ENCODE data around the gene DBI.

Gene DBI

DNA sequence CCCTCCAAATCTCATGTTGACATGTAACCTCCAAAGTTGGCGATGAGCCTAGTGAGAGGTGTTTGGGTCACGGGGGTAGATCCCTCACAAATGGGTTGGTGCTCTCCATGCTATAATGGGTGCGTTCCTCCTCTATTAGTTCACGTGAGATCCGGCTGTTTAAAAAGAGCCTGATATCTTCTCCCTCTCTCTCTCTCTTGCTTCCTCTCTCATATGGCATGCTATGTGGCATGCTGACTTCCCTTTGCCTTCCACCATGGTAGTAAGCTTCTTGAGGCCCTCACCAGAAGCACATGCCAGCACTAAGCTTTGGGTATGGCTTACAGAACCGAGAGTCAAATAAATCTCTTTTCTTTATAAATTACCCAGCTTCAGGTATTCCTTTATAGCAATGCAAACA lies 39.3 kb upstream of the DBI start:
- Histone ChIP-seq H2AFZ (ENCODE audit: low read depth, low read length) (no peak overlapping the region), H3K36me3 (ENCODE audit: insufficient read depth, low read length) (no peaks in the 10 kb centered on the region), H3K9ac (ENCODE audit: low read depth, low read length) (no peak overlapping the region), H3K4me3 (ENCODE audit: low read depth in 1 of 2, low read length in 2 of 2) (no peak overlapping the region), H3K27ac (ENCODE audit: low read length) (no peak overlapping the region), H4K20me1 (ENCODE audit: insufficient read depth, low read length) (no peaks in the 10 kb centered on the region), H3K27me3 (ENCODE audit: insufficient read depth, low read length, poor library complexity) (no peaks in the 10 kb centered on the region), H3K4me2 (ENCODE audit: insufficient read depth, low read length) (no peak overlapping the region), H3K4me1 (ENCODE audit: insufficient read depth, low read length) (no peaks in the 10 kb centered on the region), H3K9me3 (ENCODE audit: insufficient read depth, low read length, severe bottlenecking) (no peaks in the 10 kb centered on the region), H3K79me2 (ENCODE audit: insufficient read depth, low read length) (no peaks in the 10 kb centered on the region)
- no peak for TF ChIP-seq EZH2 (IDR thresholded peaks at IDR 0.05; ENCODE audit: borderline replicate concordance, low read depth, low read length, severe bottlenecking)
- TF ChIP-seq, protein P1, sequence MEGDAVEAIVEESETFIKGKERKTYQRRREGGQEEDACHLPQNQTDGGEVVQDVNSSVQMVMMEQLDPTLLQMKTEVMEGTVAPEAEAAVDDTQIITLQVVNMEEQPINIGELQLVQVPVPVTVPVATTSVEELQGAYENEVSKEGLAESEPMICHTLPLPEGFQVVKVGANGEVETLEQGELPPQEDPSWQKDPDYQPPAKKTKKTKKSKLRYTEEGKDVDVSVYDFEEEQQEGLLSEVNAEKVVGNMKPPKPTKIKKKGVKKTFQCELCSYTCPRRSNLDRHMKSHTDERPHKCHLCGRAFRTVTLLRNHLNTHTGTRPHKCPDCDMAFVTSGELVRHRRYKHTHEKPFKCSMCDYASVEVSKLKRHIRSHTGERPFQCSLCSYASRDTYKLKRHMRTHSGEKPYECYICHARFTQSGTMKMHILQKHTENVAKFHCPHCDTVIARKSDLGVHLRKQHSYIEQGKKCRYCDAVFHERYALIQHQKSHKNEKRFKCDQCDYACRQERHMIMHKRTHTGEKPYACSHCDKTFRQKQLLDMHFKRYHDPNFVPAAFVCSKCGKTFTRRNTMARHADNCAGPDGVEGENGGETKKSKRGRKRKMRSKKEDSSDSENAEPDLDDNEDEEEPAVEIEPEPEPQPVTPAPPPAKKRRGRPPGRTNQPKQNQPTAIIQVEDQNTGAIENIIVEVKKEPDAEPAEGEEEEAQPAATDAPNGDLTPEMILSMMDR (IDR thresholded peaks at IDR 0.05; ENCODE audit: borderline replicate concordance, extremely low read depth, low read length, poor library complexity, severe bottlenecking), result no peak
- ATAC-seq (ENCODE audit: insufficient read depth, low read depth), result no peak
- no peak for DNase-seq

DNA sequence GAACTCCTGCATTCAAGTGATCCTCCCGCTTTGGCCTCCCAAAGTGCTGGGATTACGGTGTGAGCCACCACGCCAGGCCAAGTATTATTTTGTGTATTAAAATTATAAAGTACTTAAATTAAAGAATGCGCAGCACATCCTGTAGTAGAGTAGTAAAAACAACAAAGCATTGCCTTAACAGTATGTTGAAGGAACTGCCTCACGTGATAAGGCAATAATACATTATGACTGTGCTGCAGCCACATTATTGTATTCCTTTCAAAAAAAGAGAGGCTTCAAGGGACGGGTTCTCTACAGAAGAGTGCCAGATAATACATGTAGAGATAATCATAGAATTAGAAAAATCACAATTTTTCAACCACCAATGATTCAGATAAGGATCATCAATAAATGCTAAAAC lies 33.8 kb upstream of the DBI start:
- Histone ChIP-seq H3K4me1 (ENCODE audit: insufficient read depth, low read length) (no peaks in the 10 kb centered on the region), H3K27me3 (ENCODE audit: insufficient read depth, low read length, poor library complexity) (no peaks in the 10 kb centered on the region), H3K79me2 (ENCODE audit: insufficient read depth, low read length) (no peaks in the 10 kb centered on the region), H3K27ac (ENCODE audit: low read length) (no peak overlapping the region), H3K4me2 (ENCODE audit: insufficient read depth, low read length) (no peak overlapping the region), H3K9ac (ENCODE audit: low read depth, low read length) (no peak overlapping the region), H4K20me1 (ENCODE audit: insufficient read depth, low read length) (no peaks in the 10 kb centered on the region), H2AFZ (ENCODE audit: low read depth, low read length) (no peak overlapping the region), H3K36me3 (ENCODE audit: insufficient read depth, low read length) (no peaks in the 10 kb centered on the region), H3K9me3 (ENCODE audit: insufficient read depth, low read length, severe bottlenecking) (no peaks in the 10 kb centered on the region), H3K4me3 (ENCODE audit: low read depth in 1 of 2, low read length in 2 of 2) (no peak overlapping the region)
- TF ChIP-seq, protein P1 (IDR thresholded peaks at IDR 0.05; ENCODE audit: borderline replicate concordance, extremely low read depth, low read length, poor library complexity, severe bottlenecking), result no peak
- no peak for TF ChIP-seq EZH2 (IDR thresholded peaks at IDR 0.05; ENCODE audit: borderline replicate concordance, low read depth, low read length, severe bottlenecking)
- DNase-seq, result no peak
- ATAC-seq (ENCODE audit: insufficient read depth, low read depth), result no peak

DNA sequence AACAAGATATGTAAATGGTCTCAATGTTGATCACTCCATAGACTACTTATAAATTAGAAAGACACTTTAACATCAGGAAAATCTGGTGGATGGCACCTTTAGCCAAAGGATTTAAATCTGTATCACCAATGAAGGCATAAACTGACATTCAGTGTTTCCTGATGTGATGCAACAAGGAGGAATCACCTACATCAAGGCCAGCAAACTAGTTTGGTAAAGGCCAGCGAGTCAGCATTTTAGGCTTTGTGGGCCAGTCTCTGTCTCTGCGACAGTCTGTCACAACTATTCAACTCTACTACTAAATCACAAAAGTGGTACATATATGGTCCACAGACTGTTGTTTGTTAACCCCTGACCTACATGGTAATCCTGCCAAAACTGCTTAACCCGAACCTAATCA lies 33.4 kb upstream of the DBI start:
- no peak for TF ChIP-seq EZH2 (IDR thresholded peaks at IDR 0.05; ENCODE audit: borderline replicate concordance, low read depth, low read length, severe bottlenecking)
- TF ChIP-seq, protein P1 (IDR thresholded peaks at IDR 0.05; ENCODE audit: borderline replicate concordance, extremely low read depth, low read length, poor library complexity, severe bottlenecking), result no peak
- DNase-seq (no peak), ATAC-seq (ENCODE audit: insufficient read depth, low read depth) (no peak)
- no peaks in the 10 kb centered on the region for H3K36me3 ChIP-seq (ENCODE audit: insufficient read depth, low read length)
- H4K20me1 ChIP-seq (ENCODE audit: insufficient read depth, low read length), result no peaks in the 10 kb centered on the region
- no peaks in the 10 kb centered on the region for H3K9me3 ChIP-seq (ENCODE audit: insufficient read depth, low read length, severe bottlenecking)
- no peaks in the 10 kb centered on the region for H3K4me1 ChIP-seq (ENCODE audit: insufficient read depth, low read length)
- no peak overlapping the region for H2AFZ ChIP-seq (ENCODE audit: low read depth, low read length)
- no peak overlapping the region for H3K4me3 ChIP-seq (ENCODE audit: low read depth in 1 of 2, low read length in 2 of 2)
- H3K27ac ChIP-seq (ENCODE audit: low read length), result no peak overlapping the region
- no peak overlapping the region for H3K9ac ChIP-seq (ENCODE audit: low read depth, low read length)
- no peaks in the 10 kb centered on the region for H3K27me3 ChIP-seq (ENCODE audit: insufficient read depth, low read length, poor library complexity)
- H3K79me2 ChIP-seq (ENCODE audit: insufficient read depth, low read length), result no peaks in the 10 kb centered on the region
- no peak overlapping the region for H3K4me2 ChIP-seq (ENCODE audit: insufficient read depth, low read length)

DNA sequence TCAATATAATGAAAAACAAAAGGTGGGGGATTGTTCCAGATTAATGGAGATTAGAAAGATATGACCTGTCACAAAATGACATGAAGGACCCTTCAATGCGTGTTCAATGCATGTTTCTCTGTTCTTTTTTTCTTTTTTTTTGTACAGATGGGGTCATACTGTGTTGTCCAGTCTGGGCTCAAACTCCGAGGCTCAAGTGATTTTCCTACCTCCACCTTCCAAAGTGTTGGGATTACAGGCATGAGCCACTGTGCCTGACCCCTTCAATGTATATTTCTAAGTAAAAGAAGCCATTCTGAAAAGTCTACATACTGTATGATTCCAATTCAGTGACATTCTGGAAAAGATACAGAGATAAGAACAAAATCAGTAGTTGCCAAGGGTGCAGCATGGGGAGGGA lies 32.9 kb upstream of the DBI start:
- H3K27ac ChIP-seq (ENCODE audit: low read length), result no peak overlapping the region
- ATAC-seq (ENCODE audit: insufficient read depth, low read depth) (no peak), DNase-seq (no peak)
- no peaks in the 10 kb centered on the region for H3K79me2 ChIP-seq (ENCODE audit: insufficient read depth, low read length)
- no peak overlapping the region for H2AFZ ChIP-seq (ENCODE audit: low read depth, low read length)
- H3K9ac ChIP-seq (ENCODE audit: low read depth, low read length), result no peak overlapping the region
- TF ChIP-seq, protein P1 (IDR thresholded peaks at IDR 0.05; ENCODE audit: borderline replicate concordance, extremely low read depth, low read length, poor library complexity, severe bottlenecking), result no peak
- TF ChIP-seq EZH2 (IDR thresholded peaks at IDR 0.05; ENCODE audit: borderline replicate concordance, low read depth, low read length, severe bottlenecking), result no peak
- no peak overlapping the region for H3K4me2 ChIP-seq (ENCODE audit: insufficient read depth, low read length)
- H3K4me1 ChIP-seq (ENCODE audit: insufficient read depth, low read length), result peaks cover 4% of the 10 kb centered on the region
- H3K36me3 ChIP-seq (ENCODE audit: insufficient read depth, low read length), result no peaks in the 10 kb centered on the region
- no peaks in the 10 kb centered on the region for H4K20me1 ChIP-seq (ENCODE audit: insufficient read depth, low read length)
- H3K9me3 ChIP-seq (ENCODE audit: insufficient read depth, low read length, severe bottlenecking), result no peaks in the 10 kb centered on the region
- no peak overlapping the region for H3K4me3 ChIP-seq (ENCODE audit: low read depth in 1 of 2, low read length in 2 of 2)
- H3K27me3 ChIP-seq (ENCODE audit: insufficient read depth, low read length, poor library complexity), result no peaks in the 10 kb centered on the region

All from DND-41 (cell line).